Sigmoid colon (tissue), 7 donors: ENCODE measurements around the gene MTMR2. TPM values are rescaled to one million over a fixed set of nuclear protein-coding genes. Genes with fewer than 3 reads are reported as not detected.
A peak's percentile ranks its signal among the peaks of the same experiment; 100 is the strongest.

Source experiments
- DNase-seq: peaks from one replicate; pipeline ENCODE4 v3.0.0-alpha.2; 2019
- H3K27ac ChIP-seq, 4 donors: fragments of 200-600 bp; sonication (generic); one replicate each; pipeline ENCODE4 v1.5.1; 2016 to 2019; ENCODE audit warnings: mild to moderate bottlenecking in 1 of 4
- H3K27me3 ChIP-seq, 3 donors: fragments of 200-600 bp; sonication (generic); one replicate each; pipeline ENCODE4 v1.5.1; 2019; ENCODE audit warnings: mild to moderate bottlenecking in 1 of 3
- H3K36me3 ChIP-seq, 4 donors: fragments of 200-600 bp; sonication (generic); one replicate each; pipeline ENCODE4 v1.5.1; 2016 to 2019
- H3K4me1 ChIP-seq, 4 donors: fragments of 200-600 bp; sonication (generic); one replicate each; pipeline ENCODE4 v1.5.1; 2017 to 2019
- H3K4me3 ChIP-seq, 4 donors: fragments of 200-600 bp; sonication (generic); one replicate each; pipeline ENCODE4 v1.5.1; 2017 to 2019; ENCODE audit warnings: mild to moderate bottlenecking in 2 of 4, moderate library complexity in 1 of 4
- H3K9me3 ChIP-seq, 4 donors: fragments of 200-600 bp in 3 of 4; sonication (generic) in 3 of 4; one replicate each; pipeline versions ENCODE4 v1.5.1 to v1.6.1; 2013 to 2019
- CTCF ChIP-seq, 4 experiments: fragments of 450-650 bp in 3 of 4; fragments of 200-600 bp in 1 of 4; IDR thresholded peaks; one replicate each; pipeline ENCODE4 v1.5.1; 2016 to 2019; ENCODE audit warnings: antibody characterized with exemption in 4 of 4, mild to moderate bottlenecking in 3 of 4, moderate library complexity in 2 of 4
- EP300 ChIP-seq, 4 donors: sonication (generic); formaldehyde crosslinking; IDR thresholded peaks; one replicate each; pipeline ENCODE4 v1.6.1; 2017; ENCODE audit warnings: antibody characterized with exemption in 4 of 4
- POLR2A ChIP-seq, 2 donors: fragments of 450-650 bp; IDR thresholded peaks; one replicate each; pipeline ENCODE4 v1.6.1; 2016; ENCODE audit warnings: antibody characterized with exemption in 2 of 2, mild to moderate bottlenecking in 2 of 2, moderate library complexity in 2 of 2
- POLR2AphosphoS5 ChIP-seq, 4 donors: sonication (generic); formaldehyde crosslinking; IDR thresholded peaks; one replicate each; pipeline ENCODE4 v1.6.1; 2017; ENCODE audit warnings: antibody characterized with exemption in 4 of 4
- WGBS, 2 donors: extraction: QIAGEN DNeasy Blood & Tissue Kit; methylation state at CpG; one replicate each; pipeline ENCODE4 v1.1.7; 2013; 5-methylcytosine and 5-hydroxymethylcytosine counted together
- intact Hi-C: fragments of 100-400 bp; cut with DNase I; formaldehyde crosslinking; loops from one replicate; pipeline ENCODE4 v1.15.1; 2023
- polyA plus RNA-seq, 3 donors: library from polyadenylated mRNA; stranded (reverse); fragments of 200-250 nt; gene quantifications; one replicate each; pipeline ENCODE4 v1.2.3, GENCODE V29; 2013
- total RNA-seq, 4 donors: library from RNA; depleted of rRNA; stranded (reverse); fragments of >200 nt; gene quantifications; one replicate each; pipeline ENCODE4 v1.1.0, GENCODE V29; 2016
- donor health status: healthy with polysubstance abuse.
- donor health status: Bipolar disorder and iron deficiency.
- donor health status: healthy.

Gene MTMR2
- 10 to 100 TPM; 17.6 to 33.7 (median 24.0) TPM for total RNA-seq
- polyA plus RNA-seq: 10 to 100 TPM; 13.9 to 16.2 (median 15.7) TPM

- peak within 1 kb of the TSS; percentile 65 to 78 (median 70) for H3K4me3 ChIP-seq
- no peaks in the 10 kb centered on the region for H3K27me3 ChIP-seq
- peak within 1 kb of the TSS; percentile 89 to 96 (median 91) for H3K27ac ChIP-seq
- TF ChIP-seq POLR2AphosphoS5 (IDR thresholded peaks at IDR 0.05) (peak; percentile 73 to 92 (median 86)), EP300 (IDR thresholded peaks at IDR 0.05) (no peak), POLR2A (IDR thresholded peaks at IDR 0.05) (peak; percentile 64 to 72), CTCF (IDR thresholded peaks at IDR 0.05) (no peak)
- 0% methylated on average over 49 of the region's 49 CpGs for WGBS, 2 donors
- no peaks in the 10 kb centered on the region for H3K9me3 ChIP-seq
- intact Hi-C loops: loop anchor here (5.0 to 10.0 kb wide), 2 partner anchors 321 to 418 kb away; partner anchors contain the start of gene MAML2
- peaks cover 0 to 24% (median 16%) of the 10 kb centered on the region in 4 donors for H3K4me1 ChIP-seq
- H3K36me3 ChIP-seq: no peaks in the 10 kb centered on the region
- peak; percentile 87 for DNase-seq
Observed at GRCh38 chr11:95923728-95924413, at the start of gene MTMR2. TSS of gene MTMR2 (minus strand) at chr11:95924107. CDS start at chr11:95923954, 153 bp downstream.

GRCh38 chr11:95972060-95972459 is 48.2 kb upstream of the MTMR2 start:
- DNase-seq: no peak
- peak in 2 of 4 donors; percentile 22 to 39 for TF ChIP-seq POLR2AphosphoS5 (IDR thresholded peaks at IDR 0.05)
- no peak for TF ChIP-seq POLR2A (IDR thresholded peaks at IDR 0.05)
- no peak for TF ChIP-seq CTCF (IDR thresholded peaks at IDR 0.05)
- TF ChIP-seq EP300 (IDR thresholded peaks at IDR 0.05): no peak
- Histone ChIP-seq H3K36me3 (no peaks in the 10 kb centered on the region), H3K4me1 (no peaks in the 10 kb centered on the region), H3K9me3 (no peaks in the 10 kb centered on the region), H3K4me3 (no peak overlapping the region), H3K27ac (no peak overlapping the region), H3K27me3 (no peaks in the 10 kb centered on the region)
- intact Hi-C loops: no loop called here
- 70 to 76% methylated on average over 2 of the region's 2 CpGs for WGBS, 2 donors

- no peaks in the 10 kb centered on the region for H3K27me3 ChIP-seq
Observed at GRCh38 chr11:95968585-95968984, 44.7 kb upstream of the MTMR2 start.

GRCh38 chr11:95964281-95964680 is 40.4 kb upstream of the MTMR2 start:
- WGBS, 2 donors: 94 to 97% methylated on average over 1 of the region's 1 CpG
- no peak for DNase-seq
- intact Hi-C loops: no loop called here
- H3K27me3 ChIP-seq: no peaks in the 10 kb centered on the region
- no peaks in the 10 kb centered on the region for H3K9me3 ChIP-seq
- TF ChIP-seq POLR2A (IDR thresholded peaks at IDR 0.05): no peak
- TF ChIP-seq EP300 (IDR thresholded peaks at IDR 0.05): no peak
- no peak for TF ChIP-seq POLR2AphosphoS5 (IDR thresholded peaks at IDR 0.05)
- TF ChIP-seq CTCF (IDR thresholded peaks at IDR 0.05): no peak
- H3K4me3 ChIP-seq: no peak overlapping the region
- no peaks in the 10 kb centered on the region for H3K36me3 ChIP-seq
- no peaks in the 10 kb centered on the region for H3K4me1 ChIP-seq
- H3K27ac ChIP-seq: no peak overlapping the region

More at GRCh38 chr11:95968585-95968984, 44.7 kb upstream of the MTMR2 start:
- Histone ChIP-seq H3K9me3 (no peaks in the 10 kb centered on the region), H3K4me1 (no peaks in the 10 kb centered on the region), H3K36me3 (no peaks in the 10 kb centered on the region), H3K4me3 (no peak overlapping the region), H3K27ac (no peak overlapping the region)
- WGBS, 2 donors: 73 to 86% methylated on average over 1 of the region's 1 CpG
- intact Hi-C loops: no loop called here
- no peak for DNase-seq
- TF ChIP-seq CTCF (IDR thresholded peaks at IDR 0.05): no peak
- TF ChIP-seq POLR2AphosphoS5 (IDR thresholded peaks at IDR 0.05): no peak
- no peak for TF ChIP-seq POLR2A (IDR thresholded peaks at IDR 0.05)
- no peak for TF ChIP-seq EP300 (IDR thresholded peaks at IDR 0.05)
